ENCODE data around the gene N4BP2L2.

N4BP2L2 gene

GRCh38 chr13:32501064-32501463, 37.5 kb downstream of the N4BP2L2 start:
- H3K4me3 Mint-ChIP-seq: no peak overlapping the region
- no peaks in the 10 kb centered on the region for H3K27me3 Mint-ChIP-seq
- H3K36me3 Mint-ChIP-seq (ENCODE audit: low read depth): peaks cover 16% of the 10 kb centered on the region
- no peaks in the 10 kb centered on the region for H3K9me3 Mint-ChIP-seq
- no peak overlapping the region for H3K27ac Mint-ChIP-seq
- H3K4me1 Mint-ChIP-seq (ENCODE audit: low read depth): peaks cover 12% of the 10 kb centered on the region

GRCh38 chr13:32499538-32500210, 38.9 kb downstream of the N4BP2L2 start:
- H3K36me3 Mint-ChIP-seq (ENCODE audit: low read depth): peaks cover 4% of the 10 kb centered on the region
- peaks cover 12% of the 10 kb centered on the region for H3K4me1 Mint-ChIP-seq (ENCODE audit: low read depth)
- no peak overlapping the region for H3K27ac Mint-ChIP-seq
- no peak overlapping the region for H3K4me3 Mint-ChIP-seq
- H3K27me3 Mint-ChIP-seq: no peaks in the 10 kb centered on the region
- no peaks in the 10 kb centered on the region for H3K9me3 Mint-ChIP-seq

- Mint-ChIP-seq H3K36me3 (ENCODE audit: low read depth) (peaks cover 4% of the 10 kb centered on the region), H3K27me3 (no peaks in the 10 kb centered on the region), H3K4me1 (ENCODE audit: low read depth) (peaks cover 12% of the 10 kb centered on the region), H3K27ac (peak overlapping the region; percentile 5), H3K4me3 (no peak overlapping the region), H3K9me3 (no peaks in the 10 kb centered on the region)
These were observed 41.0 kb downstream of the N4BP2L2 start for GRCh38 chr13:32497589-32497988.

GRCh38 chr13:32496599-32497160, 41.9 kb downstream of the N4BP2L2 start:
- no peaks in the 10 kb centered on the region for H3K9me3 Mint-ChIP-seq
- H3K4me1 Mint-ChIP-seq (ENCODE audit: low read depth): peaks cover 12% of the 10 kb centered on the region
- H3K36me3 Mint-ChIP-seq (ENCODE audit: low read depth): peaks cover 4% of the 10 kb centered on the region
- no peak overlapping the region for H3K27ac Mint-ChIP-seq
- no peak overlapping the region for H3K4me3 Mint-ChIP-seq
- H3K27me3 Mint-ChIP-seq: no peaks in the 10 kb centered on the region

GRCh38 chr13:32495841-32496240, 42.8 kb downstream of the N4BP2L2 start:
- Mint-ChIP-seq H3K9me3 (no peaks in the 10 kb centered on the region), H3K36me3 (ENCODE audit: low read depth) (no peaks in the 10 kb centered on the region), H3K27me3 (no peaks in the 10 kb centered on the region), H3K4me1 (ENCODE audit: low read depth) (peaks cover 12% of the 10 kb centered on the region), H3K4me3 (no peak overlapping the region), H3K27ac (no peak overlapping the region)

GRCh38 chr13:32495429-32495828, 43.2 kb downstream of the N4BP2L2 start:
- H3K4me1 Mint-ChIP-seq (ENCODE audit: low read depth): peaks cover 12% of the 10 kb centered on the region
- H3K9me3 Mint-ChIP-seq: no peaks in the 10 kb centered on the region
- H3K27me3 Mint-ChIP-seq: no peaks in the 10 kb centered on the region
- H3K4me3 Mint-ChIP-seq: no peak overlapping the region
- H3K36me3 Mint-ChIP-seq (ENCODE audit: low read depth): no peaks in the 10 kb centered on the region
- H3K27ac Mint-ChIP-seq: no peak overlapping the region

GRCh38 chr13:32491028-32491427, 47.6 kb downstream of the N4BP2L2 start:
- no peak overlapping the region for H3K27ac Mint-ChIP-seq
- H3K36me3 Mint-ChIP-seq (ENCODE audit: low read depth): no peaks in the 10 kb centered on the region
- no peak overlapping the region for H3K4me3 Mint-ChIP-seq
- no peaks in the 10 kb centered on the region for H3K27me3 Mint-ChIP-seq
- H3K4me1 Mint-ChIP-seq (ENCODE audit: low read depth): no peaks in the 10 kb centered on the region
- no peaks in the 10 kb centered on the region for H3K9me3 Mint-ChIP-seq

GRCh38 chr13:32476892-32477291, 61.7 kb downstream of the N4BP2L2 start:
- no peaks in the 10 kb centered on the region for H3K36me3 Mint-ChIP-seq (ENCODE audit: low read depth)
- no peaks in the 10 kb centered on the region for H3K27me3 Mint-ChIP-seq
- no peaks in the 10 kb centered on the region for H3K4me1 Mint-ChIP-seq (ENCODE audit: low read depth)
- H3K4me3 Mint-ChIP-seq: no peak overlapping the region
- H3K27ac Mint-ChIP-seq: no peak overlapping the region
- no peaks in the 10 kb centered on the region for H3K9me3 Mint-ChIP-seq

- Mint-ChIP-seq H3K4me1 (ENCODE audit: low read depth) (no peaks in the 10 kb centered on the region), H3K27me3 (no peaks in the 10 kb centered on the region), H3K4me3 (no peak overlapping the region), H3K27ac (no peak overlapping the region), H3K36me3 (ENCODE audit: low read depth) (no peaks in the 10 kb centered on the region), H3K9me3 (no peaks in the 10 kb centered on the region)
These were observed 62.4 kb downstream of the N4BP2L2 start for GRCh38 chr13:32476021-32476731.

- Mint-ChIP-seq H3K4me1 (ENCODE audit: low read depth) (no peaks in the 10 kb centered on the region), H3K4me3 (no peak overlapping the region), H3K9me3 (no peaks in the 10 kb centered on the region), H3K36me3 (ENCODE audit: low read depth) (no peaks in the 10 kb centered on the region), H3K27me3 (no peaks in the 10 kb centered on the region), H3K27ac (no peak overlapping the region)
These were observed 63.4 kb downstream of the N4BP2L2 start for GRCh38 chr13:32474999-32475792.

- H3K36me3 Mint-ChIP-seq (ENCODE audit: low read depth): no peaks in the 10 kb centered on the region
- no peaks in the 10 kb centered on the region for H3K27me3 Mint-ChIP-seq
- H3K4me1 Mint-ChIP-seq (ENCODE audit: low read depth): no peaks in the 10 kb centered on the region
- no peaks in the 10 kb centered on the region for H3K9me3 Mint-ChIP-seq
- H3K27ac Mint-ChIP-seq: no peak overlapping the region
- no peak overlapping the region for H3K4me3 Mint-ChIP-seq
These were observed 64.9 kb downstream of the N4BP2L2 start for GRCh38 chr13:32473650-32474049.

- Mint-ChIP-seq H3K27ac (no peak overlapping the region), H3K4me3 (no peak overlapping the region), H3K27me3 (no peaks in the 10 kb centered on the region), H3K9me3 (no peaks in the 10 kb centered on the region), H3K36me3 (ENCODE audit: low read depth) (no peaks in the 10 kb centered on the region), H3K4me1 (ENCODE audit: low read depth) (no peaks in the 10 kb centered on the region)
These were observed 66.4 kb downstream of the N4BP2L2 start for GRCh38 chr13:32472194-32472621.

GRCh38 chr13:32471187-32471922, 67.2 kb downstream of the N4BP2L2 start:
- no peaks in the 10 kb centered on the region for H3K36me3 Mint-ChIP-seq (ENCODE audit: low read depth)
- no peaks in the 10 kb centered on the region for H3K27me3 Mint-ChIP-seq
- H3K27ac Mint-ChIP-seq: no peak overlapping the region
- H3K4me1 Mint-ChIP-seq (ENCODE audit: low read depth): no peaks in the 10 kb centered on the region
- no peak overlapping the region for H3K4me3 Mint-ChIP-seq
- no peaks in the 10 kb centered on the region for H3K9me3 Mint-ChIP-seq

- Mint-ChIP-seq H3K36me3 (ENCODE audit: low read depth) (no peaks in the 10 kb centered on the region), H3K4me1 (ENCODE audit: low read depth) (no peaks in the 10 kb centered on the region), H3K27ac (no peak overlapping the region), H3K4me3 (no peak overlapping the region), H3K27me3 (no peaks in the 10 kb centered on the region), H3K9me3 (no peaks in the 10 kb centered on the region)
These were observed 70.0 kb downstream of the N4BP2L2 start for GRCh38 chr13:32468502-32469142.

All from stimulated activated naive CD8-positive, alpha-beta T cell treated with anti-CD3 and anti-CD28 coated beads, Interleukin-15, Interleukin-2, amounts not matched to agents 100 ng/mL and 50 ng/mL, for 24 hours (primary cell).